Common myeloid progenitor, CD34-positive (primary cell): Measurements from ENCODE around the gene PDE4B.

Experiments used
- CTCF ChIA-PET: fragments of 350-600 bp; sonication (Branson Sonifier 250); formaldehyde crosslinking; loops from one replicate; lab custom pipeline; 2021; ENCODE audit warnings: antibody characterized with exemption; lab: Charles Lee
- POLR2A ChIA-PET: fragments of 350-600 bp; sonication (Branson Sonifier 250); formaldehyde crosslinking; loops from one replicate; lab custom pipeline; 2021; ENCODE audit warnings: antibody characterized with exemption; lab: Charles Lee
- DNase-seq, 3 donors: peaks; one replicate each; pipeline versions ENCODE4 v3.0.0 to v3.0.0-alpha.2; 2013
- H3K27ac ChIP-seq, 2 experiments: 1 replicate in 1 of 2; 2 replicates in 1 of 2; pipeline ENCODE4 v1.7.0; 2013; ENCODE audit warnings: inconsistent platforms in 2 of 2, low read length in 2 of 2, mild to moderate bottlenecking in 2 of 2, low read depth in 1 of 2, moderate library complexity in 1 of 2; ENCODE audit not compliant: severe bottlenecking in 2 of 2, insufficient read depth in 1 of 2, poor library complexity in 1 of 2
- H3K27me3 ChIP-seq, 5 experiments: replicated peaks in 2 of 5; 1 replicate in 3 of 5; 2 replicates in 2 of 5; pipeline versions ENCODE4 v1.6.1 to v1.7.0; 2013; ENCODE audit warnings: low read length in 4 of 5, mild to moderate bottlenecking in 2 of 5, moderate library complexity in 2 of 5, inconsistent platforms in 1 of 5; ENCODE audit not compliant: insufficient read depth in 5 of 5, control insufficient read depth in 4 of 5
- H3K36me3 ChIP-seq, 4 experiments: 1 replicate in 2 of 4; 2 replicates in 2 of 4; pipeline versions ENCODE4 v1.6.1 to v1.7.0; 2013; ENCODE audit warnings: low read length in 3 of 4, control low read depth in 1 of 4, mild to moderate bottlenecking in 1 of 4; ENCODE audit not compliant: control insufficient read depth in 4 of 4, insufficient read depth in 4 of 4
- H3K4me1 ChIP-seq, 4 experiments: 1 replicate in 3 of 4; 2 replicates in 1 of 4; pipeline versions ENCODE4 v1.6.1 to v1.7.1; 2013; ENCODE audit warnings: low read length in 3 of 4, mild to moderate bottlenecking in 3 of 4, control low read depth in 1 of 4, inconsistent platforms in 1 of 4, moderate library complexity in 1 of 4; ENCODE audit not compliant: control insufficient read depth in 4 of 4, insufficient read depth in 4 of 4; ENCODE audit errors: control extremely low read depth in 1 of 4
- H3K4me3 ChIP-seq, 7 experiments: 1 replicate in 4 of 7; 2 replicates in 3 of 7; pipeline versions ENCODE4 v1.5.1 to v1.7.0; 2013; ENCODE audit warnings: mild to moderate bottlenecking in 7 of 7, low read length in 6 of 7, moderate library complexity in 6 of 7, inconsistent platforms in 2 of 7, low read depth in 2 of 7, control low read depth in 1 of 7; ENCODE audit not compliant: insufficient read depth in 4 of 7, control insufficient read depth in 1 of 7; ENCODE audit errors: extremely low read depth in 1 of 7
- H3K9me3 ChIP-seq, 5 experiments: 1 replicate in 4 of 5; 2 replicates in 1 of 5; pipeline versions ENCODE4 v1.6.1 to v1.7.1; 2013; ENCODE audit warnings: low read length in 4 of 5, mild to moderate bottlenecking in 2 of 5, inconsistent platforms in 1 of 5, low read depth in 1 of 5, moderate library complexity in 1 of 5; ENCODE audit not compliant: control insufficient read depth in 4 of 5, insufficient read depth in 2 of 5; ENCODE audit errors: control extremely low read depth in 1 of 5
- WGBS: methylation state at CpG from one replicate; pipeline ENCODE4 v1.1.5; 2013; ENCODE audit not compliant: insufficient coverage; 5-methylcytosine and 5-hydroxymethylcytosine counted together

PDE4B gene

DNA sequence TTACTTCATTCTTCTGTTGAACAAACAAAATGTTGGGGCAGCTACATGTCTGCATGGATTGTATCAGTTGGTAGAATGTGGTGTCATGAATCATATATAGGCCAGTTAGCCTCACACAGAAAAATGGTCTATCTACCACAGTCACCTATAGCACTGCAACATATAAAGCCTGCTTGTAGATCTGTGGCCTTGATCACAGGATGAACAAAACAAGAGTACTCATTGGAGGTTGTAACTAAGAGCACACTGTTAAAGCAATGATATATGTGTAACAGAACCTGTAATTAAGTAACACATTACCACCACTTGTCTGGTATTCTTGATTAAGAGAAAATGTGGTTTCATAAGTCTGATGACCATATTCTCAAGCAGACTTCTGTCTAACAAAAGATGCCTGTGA is 573.9 kb downstream of the PDE4B start:
- H3K4me1 ChIP-seq: peaks cover 11 to 22% (median 17%) of the 10 kb centered on the region in 4 experiments
- no peaks in the 10 kb centered on the region for H3K9me3 ChIP-seq
- no peak overlapping the region for H3K4me3 ChIP-seq
- no peak overlapping the region for H3K27ac ChIP-seq
- H3K27me3 ChIP-seq: no peaks in the 10 kb centered on the region
- DNase-seq: peak in 1 of 3 donors; percentile 53
- ChIA-PET CTCF (interaction anchor here (1.6 to 5.5 kb wide), 5 partner anchors 11 to 112 kb away, joined by 4 to 36 read pairs (median 13); no protein-coding TSS in a partner anchor), POLR2A (interaction anchor here (0.5 kb wide), 1 partner anchor 103 kb away, joined by 3 read pairs; no protein-coding TSS in a partner anchor)
- H3K36me3 ChIP-seq: peaks cover 15 to 72% (median 59%) of the 10 kb centered on the region in 4 experiments

DNA sequence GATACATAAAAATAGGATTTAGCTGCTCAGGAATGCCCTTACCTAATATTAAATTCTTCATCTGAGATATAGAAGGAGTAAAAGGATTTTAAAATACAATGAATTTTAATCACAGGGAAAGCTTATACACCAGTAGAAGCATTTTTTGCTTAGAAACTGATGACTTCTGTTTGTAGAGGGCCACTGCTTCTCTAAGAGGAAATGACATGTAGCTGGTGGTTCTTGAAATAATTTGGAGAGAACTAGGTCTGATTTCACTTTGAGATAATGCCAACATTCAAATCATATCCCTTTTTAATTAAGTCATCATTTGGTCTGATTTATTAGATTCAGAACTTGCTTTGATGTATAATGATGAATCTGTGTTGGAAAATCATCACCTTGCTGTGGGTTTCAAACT is 574.7 kb downstream of the PDE4B start:
- CTCF ChIA-PET: interaction anchor here (1.6 to 5.5 kb wide), 6 partner anchors 10 to 113 kb away, joined by 4 to 36 read pairs (median 12); no protein-coding TSS in a partner anchor

DNA sequence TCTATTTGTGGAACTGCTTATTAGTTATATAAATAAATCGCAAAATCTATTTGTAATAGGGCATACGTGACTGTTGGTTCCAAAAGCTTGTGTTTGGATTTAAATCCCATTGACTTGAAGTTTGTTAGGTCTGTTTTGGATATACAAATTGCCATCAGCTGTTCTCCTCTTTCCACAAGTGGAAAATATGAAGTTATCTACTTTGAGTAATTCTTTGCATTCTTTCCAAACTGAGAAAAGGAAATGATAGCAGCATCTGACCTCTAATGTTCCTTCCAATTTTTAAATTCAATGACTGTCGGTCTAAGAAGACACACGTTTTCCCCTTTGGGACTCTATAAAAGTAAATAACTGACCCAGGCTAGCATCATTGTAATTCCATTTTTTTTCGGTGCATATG is 575.6 kb downstream of the PDE4B start:
- Histone ChIP-seq H3K4me3 (no peak overlapping the region), H3K36me3 (peaks cover 13 to 64% (median 48%) of the 10 kb centered on the region in 4 experiments), H3K27me3 (no peaks in the 10 kb centered on the region), H3K27ac (no peak overlapping the region), H3K9me3 (no peaks in the 10 kb centered on the region), H3K4me1 (peaks cover 25 to 39% (median 32%) of the 10 kb centered on the region in 4 experiments)
- ChIA-PET CTCF (interaction anchor here (1.1 to 3.3 kb wide), 6 partner anchors 8 to 119 kb away, joined by 3 to 13 read pairs (median 7); no protein-coding TSS in a partner anchor), POLR2A (interaction anchor here (0.6 kb wide), 1 partner anchor 47 kb away, joined by 3 read pairs; no protein-coding TSS in a partner anchor)
- WGBS: 100% methylated on average over 2 of the region's 5 CpGs
- no peak for DNase-seq

More for the DNA sequence above, 574.7 kb downstream of the PDE4B start:
- peaks cover 17 to 30% (median 23%) of the 10 kb centered on the region in 4 experiments for H3K4me1 ChIP-seq
- no peaks in the 10 kb centered on the region for H3K9me3 ChIP-seq
- H3K36me3 ChIP-seq: peaks cover 13 to 70% (median 56%) of the 10 kb centered on the region in 4 experiments
- H3K4me3 ChIP-seq: no peak overlapping the region
- no peak overlapping the region for H3K27ac ChIP-seq
- no peaks in the 10 kb centered on the region for H3K27me3 ChIP-seq
- POLR2A ChIA-PET: no interaction called here
- DNase-seq: peak in 1 of 3 donors; percentile 36

DNA sequence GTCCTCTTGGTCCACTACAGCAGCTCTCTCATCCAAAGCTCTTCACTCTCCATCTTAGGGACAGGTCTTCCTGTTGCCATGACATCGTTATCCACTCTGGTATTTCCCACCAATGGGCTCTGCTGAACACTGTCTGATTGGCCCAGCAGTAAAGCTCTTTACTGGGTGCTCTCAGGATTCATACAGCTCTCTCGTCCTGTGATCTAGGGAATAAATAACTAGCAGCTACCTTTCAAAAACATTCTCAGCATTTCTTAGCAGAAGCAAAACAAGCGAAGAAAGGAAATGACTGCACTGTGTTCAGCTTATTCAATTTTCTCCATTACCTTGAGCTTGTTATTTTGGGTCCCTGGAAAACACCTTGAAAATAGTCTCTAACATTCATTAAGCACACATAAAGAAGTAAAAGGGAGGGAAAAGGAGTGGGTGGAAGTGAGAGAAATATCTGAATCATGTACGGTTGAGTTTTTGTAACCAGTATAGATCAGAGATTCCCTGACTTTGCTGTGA is 577.8 kb downstream of the PDE4B start:
- CTCF ChIA-PET: interaction anchor here (0.7 to 2.8 kb wide), 6 partner anchors 18 to 75 kb away, joined by 3 to 16 read pairs (median 4); no protein-coding TSS in a partner anchor
- WGBS: 80% methylated on average over 4 of the region's 4 CpGs
- Histone ChIP-seq H3K27me3 (no peaks in the 10 kb centered on the region), H3K4me3 (no peak overlapping the region), H3K36me3 (peaks cover 7 to 42% (median 37%) of the 10 kb centered on the region in 4 experiments), H3K4me1 (peaks cover 44 to 61% (median 52%) of the 10 kb centered on the region in 4 experiments), H3K27ac (no peak overlapping the region), H3K9me3 (no peaks in the 10 kb centered on the region)
- POLR2A ChIA-PET: interaction anchor here (1.2 kb wide), 1 partner anchor 9 kb away, joined by 3 read pairs; no protein-coding TSS in a partner anchor
- no peak for DNase-seq

DNA sequence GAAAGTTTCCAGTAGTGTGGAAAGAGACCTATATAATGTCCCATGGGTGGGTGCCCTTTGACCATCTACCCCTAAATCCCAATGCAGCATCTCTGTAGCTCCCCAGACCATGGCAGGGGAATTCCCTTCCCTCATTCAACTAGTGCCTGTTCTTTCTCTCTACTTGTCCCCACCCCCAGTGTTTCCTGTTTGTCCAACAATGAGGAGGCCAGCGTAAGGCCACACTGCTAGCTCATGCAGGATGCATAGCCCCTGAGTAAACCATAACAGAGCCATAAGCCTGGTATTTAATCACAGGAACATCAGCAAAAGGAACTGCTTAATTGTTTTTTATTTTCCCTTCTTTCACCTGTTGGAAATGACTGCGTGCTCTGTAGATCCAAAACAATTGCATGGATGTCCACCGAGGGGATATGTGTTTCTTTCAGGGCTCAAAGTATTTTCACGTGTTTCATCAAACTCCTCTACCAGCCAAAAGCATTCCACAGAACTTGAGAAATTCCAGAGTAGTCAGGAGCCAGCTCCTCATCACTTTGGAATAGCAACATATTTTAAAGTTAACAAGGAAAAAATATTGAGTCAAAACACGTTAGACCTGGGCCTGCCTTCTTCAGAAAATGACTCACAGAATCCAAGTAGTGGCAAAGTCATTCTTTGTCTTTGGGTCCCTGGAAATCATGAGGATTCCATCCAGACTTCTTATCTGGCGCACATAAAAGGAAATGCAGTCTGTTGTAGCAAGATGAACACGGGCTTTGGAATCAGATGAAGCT is 578.7 kb downstream of the PDE4B start:
- CTCF ChIA-PET: interaction anchor here (1.0 to 2.5 kb wide), 7 partner anchors 9 to 117 kb away, joined by 3 to 16 read pairs (median 4); no protein-coding TSS in a partner anchor
- WGBS: 56% methylated on average over 6 of the region's 7 CpGs

DNA sequence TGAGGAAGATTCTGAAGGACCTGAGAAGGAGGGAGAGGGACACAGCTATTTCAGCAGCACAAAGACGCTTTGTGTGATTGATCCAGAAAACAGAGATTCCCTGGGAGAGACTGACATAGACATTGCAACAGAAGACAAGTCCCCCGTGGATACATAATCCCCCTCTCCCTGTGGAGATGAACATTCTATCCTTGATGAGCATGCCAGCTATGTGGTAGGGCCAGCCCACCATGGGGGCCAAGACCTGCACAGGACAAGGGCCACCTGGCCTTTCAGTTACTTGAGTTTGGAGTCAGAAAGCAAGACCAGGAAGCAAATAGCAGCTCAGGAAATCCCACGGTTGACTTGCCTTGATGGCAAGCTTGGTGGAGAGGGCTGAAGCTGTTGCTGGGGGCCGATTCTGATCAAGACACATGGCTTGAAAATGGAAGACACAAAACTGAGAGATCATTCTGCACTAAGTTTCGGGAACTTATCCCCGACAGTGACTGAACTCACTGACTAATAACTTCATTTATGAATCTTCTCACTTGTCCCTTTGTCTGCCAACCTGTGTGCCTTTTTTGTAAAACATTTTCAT is 579.9 kb downstream of the PDE4B start:
- ChIA-PET POLR2A (no interaction called here), CTCF (interaction anchor here (1.4 to 1.8 kb wide), 3 partner anchors 10 to 73 kb away, joined by 3 to 8 read pairs (median 7); no protein-coding TSS in a partner anchor)
- Histone ChIP-seq H3K4me3 (peak overlapping the region in 4 of 7 experiments; percentile 8 to 47 (median 32)), H3K36me3 (peaks cover 7 to 34% (median 28%) of the 10 kb centered on the region in 4 experiments), H3K9me3 (no peaks in the 10 kb centered on the region), H3K27me3 (no peaks in the 10 kb centered on the region), H3K4me1 (peaks cover 37 to 55% (median 49%) of the 10 kb centered on the region in 4 experiments), H3K27ac (peak overlapping the region in 1 of 2 experiments; percentile 46)
- DNase-seq: peak in 1 of 3 donors; percentile 38
- 56% methylated on average over 6 of the region's 6 CpGs for WGBS

More for the DNA sequence above, 578.7 kb downstream of the PDE4B start:
- Histone ChIP-seq H3K27ac (peak overlapping the region in 1 of 2 experiments; percentile 37), H3K9me3 (no peaks in the 10 kb centered on the region), H3K4me3 (peak overlapping the region in 3 of 7 experiments; percentile 1 to 21 (median 19)), H3K4me1 (peaks cover 44 to 63% (median 54%) of the 10 kb centered on the region in 4 experiments), H3K36me3 (peaks cover 7 to 34% (median 30%) of the 10 kb centered on the region in 4 experiments), H3K27me3 (no peaks in the 10 kb centered on the region)
- DNase-seq: peak in 2 of 3 donors; percentile 39 to 45
- POLR2A ChIA-PET: interaction anchor here (1.2 kb wide), 1 partner anchor 9 kb away, joined by 3 read pairs; no protein-coding TSS in a partner anchor
